NCI-H1694 treated with DMSO at 0.1 percent for 48 hours (cell line): ENCODE data around the gene TMX2.
"Not testable (repeated sequence)": the region's sequence is repeated elsewhere in the genome, so short reads cannot be mapped to it uniquely, and the experiment has no call there.

ENCODE experiments used
- DNase-seq: peaks from one replicate; lab custom pipeline; 2025; lab: John Stamatoyannopoulos, UW

The TMX2 gene

DNA sequence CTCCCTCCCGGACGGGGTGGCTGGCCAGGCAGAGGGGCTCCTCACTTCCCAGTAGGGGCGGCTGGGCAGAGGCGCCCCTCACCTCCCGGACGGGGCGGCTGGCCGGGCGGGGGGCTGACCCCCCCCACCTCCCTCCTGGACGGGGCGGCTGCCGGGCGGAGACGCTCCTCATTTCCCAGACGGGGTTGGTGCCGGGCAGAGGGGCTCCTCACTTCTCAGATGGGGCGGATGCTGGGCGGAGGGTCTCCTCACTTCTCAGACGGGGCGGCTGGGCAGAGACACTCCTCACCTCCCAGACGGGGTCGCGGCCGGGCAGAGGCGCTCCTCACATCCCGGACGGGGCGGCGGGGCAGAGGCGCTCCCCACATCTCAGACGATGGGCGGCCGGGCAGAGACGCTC lies 4.3 kb downstream of the TMX2 start:
- DNase-seq, result not testable (repeated sequence)

DNA sequence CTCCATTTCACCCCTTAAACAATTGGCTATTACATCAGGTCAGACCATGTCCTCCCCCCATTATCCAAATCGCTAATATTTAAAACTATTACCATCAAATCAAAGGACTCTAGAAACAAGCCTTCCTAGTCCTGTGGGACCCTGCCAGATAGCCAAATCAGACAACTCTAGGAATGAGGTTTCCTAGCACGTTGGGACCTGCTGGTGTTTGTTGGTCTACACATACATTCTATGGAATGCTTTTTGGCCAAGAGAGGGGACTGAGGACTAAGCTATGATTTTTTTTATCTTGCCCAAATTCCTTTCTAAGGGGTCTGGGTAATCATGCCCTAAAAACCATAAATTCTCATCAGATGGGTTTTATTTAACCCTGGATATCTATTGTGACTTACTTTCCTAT lies 14.8 kb downstream of the TMX2 start:
- no peak for DNase-seq

DNA sequence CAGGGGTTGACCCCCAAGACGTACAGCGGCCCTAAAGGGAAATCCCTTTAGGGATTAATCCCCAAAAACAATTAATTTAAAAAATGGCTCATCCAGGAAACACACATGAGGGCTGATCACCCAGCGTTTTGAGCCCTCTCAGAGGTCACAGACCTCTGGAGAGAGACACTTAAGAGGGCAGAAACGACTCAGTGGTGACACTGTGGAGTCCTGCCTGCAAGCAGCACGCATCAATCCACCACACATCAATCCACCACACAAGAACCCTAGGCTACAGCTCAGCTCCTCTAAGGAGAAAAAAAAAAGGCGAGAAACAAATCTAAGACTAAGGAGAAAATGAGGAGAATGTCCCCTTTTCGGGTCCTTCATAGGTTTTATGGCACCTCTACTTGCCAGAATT lies 16.4 kb downstream of the TMX2 start:
- no peak for DNase-seq

DNA sequence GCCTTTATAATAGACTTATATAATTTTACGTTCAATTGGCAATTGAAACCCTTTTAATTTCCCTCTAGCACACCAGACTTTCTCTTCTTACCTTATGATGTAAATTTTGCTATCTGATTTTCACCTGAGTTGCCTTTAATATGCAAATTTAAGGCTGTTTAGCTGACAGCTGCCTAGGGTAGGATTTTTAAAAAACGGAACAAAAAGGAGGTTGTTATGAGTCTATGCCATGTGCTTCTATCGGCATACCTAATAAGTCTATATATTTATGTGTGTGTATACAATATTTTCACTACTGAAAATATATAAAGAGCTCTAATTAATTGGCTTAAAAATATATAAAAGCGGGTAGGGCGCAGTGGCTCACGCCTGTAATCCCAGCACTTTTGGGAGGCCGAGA lies 17.1 kb downstream of the TMX2 start:
- no peak for DNase-seq

DNA sequence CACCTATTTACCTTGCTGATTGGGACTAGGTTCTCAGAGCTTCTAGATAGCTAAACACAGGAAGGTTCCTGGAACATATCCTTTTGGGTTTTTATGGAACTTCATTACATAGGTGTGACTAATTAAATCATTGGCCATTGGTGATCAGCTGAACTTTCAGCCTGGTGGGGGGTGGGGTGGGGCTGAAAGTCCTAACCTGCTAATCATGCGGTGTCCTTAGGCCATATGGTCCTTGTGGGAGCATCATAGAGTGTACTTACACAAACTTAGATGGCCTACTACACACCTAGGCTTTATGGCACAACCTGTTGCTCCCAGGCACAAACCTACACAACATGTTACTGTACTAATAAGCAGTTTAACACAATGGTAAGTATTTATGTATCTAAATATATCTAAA lies 20.3 kb downstream of the TMX2 start:
- no peak for DNase-seq

DNA sequence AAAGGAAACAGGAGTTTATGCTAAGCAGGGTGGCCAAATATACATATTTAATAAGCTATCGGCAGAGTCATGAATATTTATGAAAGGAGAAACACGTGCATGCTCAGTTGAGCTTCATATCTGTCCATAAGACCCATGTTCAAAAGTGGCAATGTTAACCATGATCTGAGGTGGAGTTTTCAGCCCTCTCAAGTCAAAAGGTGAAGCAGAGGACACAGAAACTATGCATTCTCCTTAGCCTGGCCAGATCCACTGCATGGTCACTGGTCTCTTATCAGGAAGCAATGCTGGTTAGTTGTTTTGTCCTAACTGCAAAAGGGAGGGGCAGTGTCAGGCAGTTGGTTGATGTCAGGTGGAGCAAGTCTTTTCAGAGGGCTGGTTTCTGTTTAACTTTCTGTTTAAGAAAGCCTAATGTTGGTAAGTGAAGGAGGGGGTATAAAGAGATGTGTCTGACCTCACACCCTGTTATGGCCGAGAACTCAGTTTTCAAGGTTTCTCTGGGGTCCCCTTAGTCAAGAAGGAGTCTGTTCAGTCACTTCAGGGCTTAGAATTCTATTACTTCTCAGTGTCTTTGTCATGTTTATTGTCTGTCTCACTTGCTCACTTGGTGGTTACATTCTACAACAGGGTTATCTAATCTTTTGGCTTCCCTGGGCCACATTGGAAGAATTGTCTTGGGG lies 23.4 kb downstream of the TMX2 start:
- DNase-seq, result no peak

DNA sequence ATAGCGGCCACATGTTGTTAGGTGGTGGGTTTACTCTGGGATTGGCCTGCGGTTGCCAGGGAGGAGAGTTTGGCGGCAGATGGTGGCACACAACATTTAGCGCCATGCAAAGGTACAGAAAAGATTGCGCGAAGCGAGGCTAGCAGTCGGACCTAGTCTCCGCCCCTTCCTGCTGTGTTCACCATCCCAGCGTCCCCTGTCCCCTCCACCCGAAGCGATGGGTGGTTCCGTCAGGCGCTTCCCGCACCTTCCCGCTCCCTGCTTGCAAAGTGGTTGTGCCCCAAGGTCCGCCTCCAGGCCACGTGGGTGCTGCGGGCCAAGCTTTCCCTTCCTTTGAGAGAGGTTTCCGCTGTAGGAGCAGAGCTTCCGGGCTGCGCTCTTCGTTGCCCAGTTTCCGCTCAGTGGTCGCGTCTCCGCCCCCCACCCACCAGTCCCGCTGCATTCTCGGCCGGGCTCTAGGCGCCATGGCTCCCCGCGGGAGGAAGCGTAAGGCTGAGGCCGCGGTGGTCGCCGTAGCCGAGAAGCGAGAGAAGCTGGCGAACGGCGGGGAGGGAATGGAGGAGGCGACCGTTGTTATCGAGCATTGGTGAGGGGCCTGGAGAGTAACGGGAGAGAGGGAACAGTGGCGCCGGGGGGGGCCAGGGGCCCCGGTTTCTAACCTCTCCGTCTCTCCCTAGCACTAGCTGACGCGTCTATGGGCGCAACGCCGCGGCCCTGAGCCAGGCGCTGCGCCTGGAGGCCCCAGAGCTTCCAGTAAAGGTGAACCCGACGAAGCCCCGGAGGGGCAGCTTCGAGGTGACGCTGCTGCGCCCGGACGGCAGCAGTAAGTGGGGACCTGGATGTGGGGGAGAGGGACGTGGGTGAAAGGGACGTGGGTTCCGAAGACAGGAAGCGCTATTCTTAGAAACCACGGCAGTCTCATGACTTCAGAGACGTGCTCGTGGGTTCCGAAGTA lies 29.0 kb downstream of the TMX2 start, which contains the start of gene SELENOH:
SELENOH (plus strand) TSS at position 360 of the 955 bp plus-strand sequence; CDS start at position 465, 105 bp downstream.
- peak; percentile 95 for DNase-seq

DNA sequence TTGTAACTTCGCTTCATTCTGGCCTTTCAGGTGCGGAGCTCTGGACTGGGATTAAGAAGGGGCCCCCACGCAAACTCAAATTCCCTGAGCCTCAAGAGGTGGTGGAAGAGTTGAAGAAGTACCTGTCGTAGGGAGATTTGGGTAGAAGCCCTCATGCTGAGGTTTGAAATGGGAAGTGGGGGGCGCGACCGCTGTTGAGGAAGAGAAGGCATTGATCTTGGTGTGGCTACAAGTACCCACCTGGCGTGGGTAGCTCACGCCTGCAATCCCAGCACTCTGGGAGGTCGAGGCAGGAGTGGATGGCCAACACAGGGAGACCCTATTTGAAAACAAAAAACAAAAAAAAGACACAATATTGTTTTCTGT lies 29.7 kb downstream of the TMX2 start:
- no peak for DNase-seq

DNA sequence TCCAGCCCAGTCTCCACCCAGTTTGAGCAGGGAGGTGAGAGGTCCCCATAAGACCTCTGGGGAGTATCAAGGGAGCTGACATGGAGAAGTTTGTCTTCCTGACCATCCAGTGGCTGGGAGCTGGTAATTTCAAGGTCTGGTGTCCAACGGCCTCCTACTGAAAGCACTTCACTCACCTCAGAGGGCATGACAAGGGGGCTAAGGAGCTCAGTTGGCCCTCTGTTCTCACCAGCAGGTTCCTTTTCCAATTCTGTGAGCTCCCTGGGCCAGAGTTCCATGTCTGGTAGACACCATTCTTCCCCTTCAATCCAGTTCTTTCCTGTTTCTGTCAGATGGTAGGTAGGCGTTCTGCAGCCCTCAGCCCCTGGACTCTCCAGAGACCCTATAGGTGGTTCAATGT lies 32.0 kb downstream of the TMX2 start:
- no peak for DNase-seq

DNA sequence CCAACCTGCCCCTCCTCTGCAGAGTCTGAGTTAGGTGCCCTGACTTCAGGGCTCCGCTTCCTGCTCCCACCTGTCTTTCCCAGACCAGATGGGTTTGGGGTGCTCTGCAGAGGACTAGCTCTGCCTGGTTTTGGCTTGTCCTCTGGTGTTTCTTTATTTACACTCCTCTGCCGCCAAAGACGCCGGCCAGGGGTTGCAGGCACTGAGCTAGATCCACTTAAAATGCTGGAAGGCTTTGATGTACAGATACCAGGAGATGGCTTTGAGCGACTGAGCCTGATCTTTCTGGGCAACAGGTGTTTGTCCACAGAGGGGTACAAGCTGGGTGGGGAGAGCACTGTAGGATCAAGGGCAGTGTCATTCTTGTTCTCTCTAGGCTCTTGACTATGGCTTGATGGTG lies 32.8 kb downstream of the TMX2 start:
- DNase-seq, result no peak

DNA sequence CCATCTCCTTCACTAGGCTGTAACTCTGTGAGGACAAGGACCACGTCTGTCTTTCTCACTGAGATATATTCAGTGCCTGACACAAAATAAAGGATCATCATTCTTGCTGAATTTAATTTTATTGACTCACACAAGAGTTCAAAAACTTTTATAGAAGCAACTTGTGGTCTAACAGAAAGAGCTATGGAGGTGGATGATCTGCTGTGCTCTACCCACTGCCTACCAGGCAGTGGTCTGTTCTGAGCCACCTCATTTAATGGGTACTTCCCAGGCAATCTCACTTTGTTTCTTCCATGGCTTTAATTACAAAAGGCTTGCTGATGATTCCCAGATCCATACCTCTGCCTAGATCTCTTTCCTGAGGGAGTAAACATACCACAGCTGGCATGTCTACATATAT lies 34.5 kb downstream of the TMX2 start:
- DNase-seq, result no peak

DNA sequence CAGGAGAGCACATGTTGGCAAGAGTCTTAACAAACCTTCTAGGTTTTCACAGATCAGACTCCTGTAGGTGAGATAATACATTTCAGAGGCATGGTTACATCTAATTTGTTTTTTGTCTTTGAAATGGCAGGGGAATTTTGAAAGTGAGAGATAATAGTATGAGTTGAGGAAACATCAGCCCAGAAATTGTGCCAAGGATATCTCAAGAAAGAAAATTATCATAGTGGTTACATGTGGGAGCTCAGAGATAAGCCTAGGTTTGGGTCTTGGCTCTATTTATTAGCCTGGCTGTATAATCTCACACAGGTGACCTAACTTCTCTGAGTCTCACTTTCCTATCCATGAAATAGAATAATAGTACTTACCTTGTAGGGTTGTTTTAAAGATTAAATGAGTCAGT lies 38.8 kb downstream of the TMX2 start:
- no peak for DNase-seq

DNA sequence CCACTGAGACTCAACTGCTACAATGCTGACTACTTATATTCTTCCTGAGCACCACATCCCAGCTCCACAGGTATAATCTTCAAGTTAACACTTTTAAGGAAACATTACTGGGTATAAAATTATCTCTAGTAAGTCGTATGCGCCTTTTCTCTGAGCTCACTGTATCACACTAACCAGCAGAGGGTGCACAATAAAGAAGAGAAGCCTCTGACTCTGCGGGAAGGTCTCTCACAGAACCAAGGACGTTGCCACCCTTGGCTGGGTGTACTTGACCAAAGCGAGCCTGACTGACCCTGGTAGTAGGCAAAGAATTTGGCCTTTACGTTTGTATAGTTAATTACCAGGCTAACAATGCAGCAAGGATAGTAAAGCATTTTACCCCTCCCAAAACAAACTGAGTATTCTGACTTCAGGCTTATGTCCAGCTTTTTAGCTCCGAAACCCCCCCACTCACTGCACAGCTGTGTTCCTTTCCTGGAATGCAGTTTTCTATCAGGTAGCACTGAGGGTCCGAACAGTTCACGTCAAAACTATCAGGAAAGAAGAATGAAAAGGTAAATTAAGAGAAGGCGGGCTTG lies 39.4 kb downstream of the TMX2 start, which contains the start of gene BTBD18:
BTBD18 (minus strand) TSS at position 144 of the 578 bp plus-strand sequence. CDS start 631 bp downstream, outside the sequence.
- DNase-seq, result peak; percentile 4

DNA sequence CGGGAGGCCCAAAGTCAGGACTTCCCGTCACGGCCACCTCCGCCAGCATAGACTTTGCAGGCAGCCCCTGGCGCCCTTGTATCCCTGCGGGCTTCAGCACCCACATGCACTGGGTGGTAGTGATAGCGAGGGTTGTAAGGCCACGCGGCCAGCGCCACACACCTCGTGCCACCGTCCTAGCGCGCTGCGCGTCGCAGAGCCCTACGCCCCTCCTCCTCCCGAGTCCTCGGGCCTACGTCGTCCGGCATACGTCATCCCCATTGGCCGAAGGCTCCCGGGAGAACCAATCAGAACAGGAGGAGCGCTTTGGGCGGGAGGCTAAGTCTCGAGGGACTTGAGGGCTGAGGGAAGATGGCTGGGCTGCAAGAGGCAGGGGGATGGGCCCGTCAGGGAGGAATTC lies 40.6 kb downstream of the TMX2 start:
- DNase-seq, result no peak

DNA sequence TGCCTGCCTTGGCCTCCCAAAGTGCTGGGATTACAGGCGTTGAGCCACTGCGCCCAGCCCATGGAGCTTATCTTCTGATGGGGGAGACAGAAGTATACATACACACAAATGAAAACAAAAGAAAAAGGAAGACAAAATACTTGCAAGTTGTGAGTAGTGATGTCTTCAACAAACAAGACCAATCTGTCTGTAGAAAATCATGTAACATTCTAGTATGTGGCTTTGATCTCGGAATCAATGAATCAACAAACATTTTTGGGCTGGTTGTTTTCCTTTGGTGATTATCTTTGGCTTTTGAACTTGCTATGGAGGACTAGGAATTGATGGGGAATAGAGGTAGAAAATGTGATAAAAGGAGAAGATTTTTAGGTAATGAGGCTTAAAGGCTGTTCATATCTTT lies 45.8 kb downstream of the TMX2 start:
- no peak for DNase-seq

DNA sequence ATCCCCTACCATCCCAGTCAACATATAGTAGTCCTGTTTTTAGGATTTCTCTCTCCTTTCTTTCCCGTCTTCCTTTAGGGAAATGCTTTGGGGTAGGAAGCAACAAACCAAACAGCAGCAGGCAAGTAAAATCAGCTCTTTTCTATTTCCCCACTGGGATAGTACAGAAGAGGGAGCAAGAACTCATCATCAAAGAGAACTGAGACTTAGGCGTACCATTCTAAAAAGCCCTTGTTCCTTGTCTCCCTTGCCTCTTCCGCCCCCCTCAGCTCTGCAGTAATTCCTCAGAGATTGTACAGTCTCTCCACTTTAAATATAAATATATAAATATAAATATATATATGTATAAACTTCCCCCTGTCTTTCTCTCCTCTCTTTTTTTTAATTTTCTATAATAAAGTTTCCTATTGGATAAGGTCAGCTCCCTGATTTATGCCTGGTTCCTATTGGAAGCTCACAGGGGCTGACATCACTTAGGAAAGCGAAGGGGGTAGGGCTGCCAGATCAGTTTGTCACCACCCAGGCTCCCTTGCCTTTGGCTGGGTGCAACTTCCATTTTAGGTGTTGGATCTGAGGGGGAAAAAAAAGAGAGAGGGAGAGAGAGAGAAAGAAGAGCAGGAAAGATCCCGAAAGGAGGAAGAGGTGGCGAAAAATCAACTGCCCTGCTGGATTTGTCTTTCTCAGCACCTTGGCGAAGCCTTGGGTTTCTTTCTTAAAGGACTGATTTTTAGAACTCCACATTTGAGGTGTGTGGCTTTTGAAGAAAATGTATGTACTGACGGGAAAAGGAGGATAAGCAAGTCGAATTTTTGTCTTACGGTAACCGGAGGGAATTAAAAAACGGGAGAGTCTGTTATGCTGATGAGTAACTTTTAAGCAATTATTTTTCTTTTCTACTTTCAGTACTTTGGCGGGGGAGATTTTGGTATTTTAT lies 49.2 kb downstream of the TMX2 start, which contains the start of gene CTNND1:
CTNND1 (plus strand) TSS at position 502 of the 934 bp plus-strand sequence. CDS start 29,677 bp downstream, outside the sequence.
- DNase-seq, result peak; percentile 90

DNA sequence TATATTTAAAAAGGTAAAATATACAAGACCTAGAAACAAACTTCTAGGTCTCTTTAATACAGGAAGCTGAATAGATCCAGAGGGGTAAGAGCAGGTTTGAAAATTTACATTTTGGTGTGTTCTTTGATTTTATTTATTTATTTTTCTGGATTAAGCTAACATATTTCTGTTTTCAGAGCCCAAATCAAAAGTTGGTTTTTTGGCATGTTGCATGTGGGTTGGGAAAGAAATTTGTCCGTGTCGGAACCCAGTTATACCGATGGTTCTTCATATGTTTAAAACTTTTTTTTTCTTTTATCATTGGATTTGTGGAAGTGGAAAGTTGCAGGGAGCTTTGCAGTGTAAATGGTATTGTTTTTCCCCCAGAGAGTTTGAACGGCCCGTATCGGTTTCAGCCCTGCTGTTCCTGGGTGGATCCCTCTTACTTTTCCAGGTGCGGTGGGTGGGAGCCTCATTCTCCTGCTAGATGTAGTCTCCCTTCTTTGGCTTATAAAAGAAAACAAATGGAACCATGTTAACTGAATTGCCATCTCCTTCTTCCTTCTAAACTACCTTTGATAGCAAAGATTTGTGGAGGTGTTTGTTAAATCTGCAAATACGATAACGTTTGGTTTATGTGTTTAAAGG lies 50.0 kb downstream of the TMX2 start:
- DNase-seq, result no peak

DNA sequence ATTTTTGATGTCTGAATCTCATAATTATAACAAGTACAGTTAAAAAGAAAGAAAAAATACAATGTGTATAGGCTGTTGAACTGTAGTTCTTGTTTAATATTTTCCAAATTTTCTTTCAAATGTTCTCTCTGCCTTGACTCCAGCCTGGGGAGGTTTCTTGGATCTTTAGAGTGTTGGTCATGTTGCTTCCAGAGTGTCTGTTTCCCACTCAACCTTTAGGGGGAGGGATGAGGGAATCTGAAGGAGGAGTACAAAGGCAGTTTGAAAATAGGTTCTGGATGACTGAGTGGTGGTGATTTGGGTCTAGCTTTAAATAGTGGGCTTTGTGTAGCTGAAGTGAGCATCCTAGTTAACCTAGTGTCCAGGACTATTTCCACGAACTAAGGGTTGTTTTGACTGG lies 51.2 kb downstream of the TMX2 start:
- no peak for DNase-seq

DNA sequence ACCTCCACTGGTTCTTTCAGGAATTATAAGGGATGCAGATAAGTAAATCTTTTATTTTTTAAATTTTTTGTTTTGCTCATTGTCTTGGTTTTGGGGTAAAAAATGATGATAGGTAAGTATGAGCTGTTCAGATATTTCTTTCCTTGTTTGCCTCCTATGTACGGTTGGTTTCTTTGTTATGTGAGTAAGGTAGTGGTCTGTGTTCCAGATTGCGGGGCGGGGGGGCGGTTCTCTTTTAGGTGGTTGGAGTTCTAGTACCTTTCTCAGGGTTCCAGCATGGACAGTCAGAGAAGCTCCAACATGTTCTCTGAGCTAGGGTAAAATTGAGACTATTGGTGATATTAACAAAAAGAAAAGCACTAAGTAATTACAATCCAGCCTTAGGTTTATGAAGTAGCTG lies 51.6 kb downstream of the TMX2 start:
- DNase-seq, result no peak

DNA sequence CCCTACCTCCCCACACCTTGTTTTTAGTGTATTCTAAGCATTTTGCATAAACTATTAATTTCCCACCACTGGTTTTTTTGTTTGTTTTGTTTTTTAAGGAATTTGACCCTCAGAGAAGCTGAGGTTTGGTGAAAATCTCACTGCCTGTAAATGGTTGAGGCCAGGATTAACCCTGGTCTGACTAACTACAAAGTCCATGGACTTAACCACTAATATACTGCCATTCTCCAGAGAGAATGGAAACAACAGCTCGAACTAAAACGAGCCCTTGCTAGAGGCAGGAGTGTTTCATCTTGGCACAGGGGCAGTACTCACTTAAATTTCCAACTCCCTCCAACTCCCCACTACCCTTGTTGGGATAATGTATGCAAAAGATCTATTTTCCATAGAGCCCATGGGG lies 52.2 kb downstream of the TMX2 start:
- no peak for DNase-seq

DNA sequence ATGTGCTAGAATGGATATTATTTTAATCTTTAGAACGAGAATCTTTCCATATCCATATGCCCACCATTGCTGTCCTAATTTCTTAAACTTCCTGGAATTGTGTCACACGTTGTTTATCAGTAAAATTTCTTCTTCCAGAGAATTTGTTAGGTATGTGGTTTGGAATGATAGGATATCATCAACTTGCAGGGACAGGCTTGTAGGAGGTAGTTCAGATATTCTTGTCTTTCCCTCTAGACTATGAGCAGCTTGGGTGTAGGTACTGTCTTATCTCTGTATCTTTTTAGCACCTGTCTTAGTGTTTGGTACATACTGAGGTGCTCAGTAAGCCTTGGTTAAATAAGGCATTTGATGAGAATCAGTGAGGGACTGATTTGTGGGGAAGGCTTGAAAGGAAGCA lies 52.6 kb downstream of the TMX2 start:
- no peak for DNase-seq
